GM19455 (cell line): Measurements from ENCODE around the gene MED20.
A peak's percentile ranks its signal among the peaks of the same experiment; 100 is the strongest.

Source experiments
- ATAC-seq: cut with Tn5 transposase; IDR thresholded peaks from one replicate; pipeline ENCODE4 v1.9.1; 2021; ENCODE audit not compliant: unreplicated experiment

The MED20 gene

GRCh38 chr6:41941280-41942066 is 20.5 kb upstream of the MED20 start, which contains the start of gene CCND3:
TSS of gene CCND3 (minus strand) at chr6:41941808. CDS start at chr6:41941649, 159 bp downstream.
- peak; percentile 87 for ATAC-seq

DNA sequence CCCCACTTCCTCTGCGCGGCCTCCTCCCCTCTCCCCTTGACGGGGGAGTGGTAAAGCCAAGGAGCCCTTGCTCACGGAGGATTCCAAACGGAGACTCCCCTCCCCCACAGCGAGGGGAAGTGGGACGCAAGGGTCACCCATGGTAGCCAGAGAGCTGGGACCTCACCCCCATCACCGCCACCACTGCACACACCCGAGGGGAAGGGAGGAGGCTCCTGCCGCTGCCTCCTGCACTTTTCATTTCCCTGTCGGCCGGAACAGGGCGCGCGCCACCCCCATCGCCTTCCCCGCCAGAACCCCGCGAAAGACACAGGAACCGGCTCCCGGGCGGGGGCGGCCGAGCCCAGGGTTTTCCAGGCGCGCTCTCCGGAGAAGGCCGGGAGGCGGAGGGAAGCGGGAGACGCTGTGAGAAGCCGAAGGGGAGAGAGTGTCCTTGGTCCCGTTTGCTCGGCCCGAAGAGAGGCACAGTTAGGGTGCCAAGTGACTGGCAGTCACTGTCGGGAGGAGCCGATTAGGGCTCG is 19.9 kb upstream of the MED20 start:
- peak; percentile 3 for ATAC-seq

DNA sequence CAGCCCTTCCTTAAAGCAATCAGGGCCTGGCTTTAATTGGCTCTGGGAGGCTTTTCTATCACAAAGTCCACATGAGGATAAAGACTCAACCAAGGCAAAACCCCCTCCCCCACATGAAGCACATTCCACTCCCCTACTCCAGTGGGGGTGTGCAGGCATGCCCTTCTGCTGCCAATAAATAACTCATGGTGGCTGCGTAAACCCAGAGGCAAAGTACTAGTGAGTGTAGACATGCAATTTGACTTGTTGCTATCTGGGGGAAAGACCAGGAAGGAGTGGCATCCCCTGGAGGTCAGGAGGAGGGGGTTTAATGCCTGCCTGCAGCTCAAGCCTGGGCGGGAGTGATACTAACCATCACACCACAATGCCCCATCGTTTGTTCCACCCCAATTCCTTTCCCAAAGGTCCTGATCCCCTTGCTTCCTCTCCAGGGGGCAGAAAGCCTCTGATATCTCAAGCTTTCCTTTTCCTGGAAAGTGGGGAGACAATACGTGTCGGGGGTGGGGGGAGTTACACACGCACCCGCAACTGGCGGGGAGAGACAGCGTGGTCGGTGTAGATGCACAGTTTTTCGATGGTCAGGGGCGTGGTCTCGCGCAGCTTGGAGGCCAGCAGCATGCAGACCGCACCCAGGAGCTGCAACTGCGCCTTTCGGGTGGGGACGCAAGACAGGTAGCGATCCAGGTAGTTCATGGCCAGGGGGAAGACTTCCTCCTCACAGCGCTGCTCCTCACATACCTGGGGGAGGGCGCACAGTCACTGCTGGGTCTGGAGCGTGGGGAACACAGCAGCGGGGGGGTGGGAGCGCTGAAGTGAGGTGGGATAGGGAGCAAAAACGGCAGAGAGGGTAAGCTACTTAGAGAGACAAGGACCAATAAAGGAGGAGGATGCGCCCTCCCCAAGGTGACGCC is 19.2 kb upstream of the MED20 start:
- ATAC-seq, result no peak

DNA sequence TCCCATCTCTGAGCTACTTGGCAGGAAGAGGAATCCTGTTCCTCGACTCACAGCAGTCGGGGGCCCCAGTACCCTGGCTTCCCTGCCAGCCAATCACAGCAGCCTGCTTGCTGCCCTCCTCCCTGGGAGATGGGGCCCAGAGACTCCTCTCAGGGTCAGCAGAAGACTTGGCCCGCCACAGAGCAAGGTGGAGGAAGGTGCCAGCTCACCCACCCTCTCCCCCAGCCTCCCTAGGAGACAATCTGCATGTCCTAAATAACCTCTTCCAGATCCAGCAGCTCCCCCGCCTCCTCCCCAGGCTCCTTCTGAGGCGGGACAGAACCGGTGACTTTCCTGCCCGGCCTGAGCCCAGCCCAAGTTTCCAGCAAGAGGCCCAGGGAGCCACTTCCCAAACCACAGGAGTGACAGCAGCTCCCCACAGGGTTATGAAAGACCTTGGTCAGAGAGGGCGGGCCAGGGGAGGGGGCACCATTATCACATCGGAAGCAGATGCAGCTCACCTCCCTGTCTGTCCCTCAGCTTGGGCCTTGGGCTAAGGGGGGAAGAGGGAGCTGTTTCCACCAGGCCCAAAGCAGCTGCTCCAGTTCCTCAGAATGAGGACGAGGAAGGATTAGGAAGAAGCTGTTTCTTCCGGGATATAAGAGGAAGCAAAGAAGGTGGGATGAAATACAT is 18.4 kb upstream of the MED20 start:
- no peak for ATAC-seq

DNA sequence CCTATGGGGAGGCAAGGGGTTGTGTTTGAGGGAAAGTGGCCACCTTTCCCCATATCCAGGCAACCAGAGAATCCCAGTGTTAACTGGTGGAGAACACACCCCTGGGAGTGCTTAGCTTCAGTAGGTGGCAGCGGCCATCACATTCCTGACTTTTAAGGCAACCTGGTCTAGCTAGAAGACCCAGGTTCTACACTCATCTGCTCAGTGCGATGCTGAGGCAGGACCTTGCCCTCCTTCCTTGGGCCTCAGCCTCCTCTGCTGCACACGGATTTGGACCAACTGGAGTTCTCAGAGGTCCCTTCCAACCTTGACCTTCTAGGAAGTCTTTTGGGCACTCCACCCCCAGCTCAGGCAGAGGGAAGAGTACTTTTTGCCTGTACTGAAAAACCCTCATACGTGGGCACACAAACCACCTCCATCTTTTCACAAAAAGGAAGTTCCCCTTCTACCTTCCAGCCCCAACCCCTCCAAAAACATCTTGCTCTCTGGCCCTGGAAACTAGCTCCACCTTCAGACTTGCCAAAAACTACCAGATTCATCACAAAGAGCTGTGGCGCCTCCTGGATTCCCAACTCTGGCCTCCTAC is 17.7 kb upstream of the MED20 start:
- no peak for ATAC-seq

GRCh38 chr6:41937861-41938574 is 17.1 kb upstream of the MED20 start:
- ATAC-seq, result no peak

DNA sequence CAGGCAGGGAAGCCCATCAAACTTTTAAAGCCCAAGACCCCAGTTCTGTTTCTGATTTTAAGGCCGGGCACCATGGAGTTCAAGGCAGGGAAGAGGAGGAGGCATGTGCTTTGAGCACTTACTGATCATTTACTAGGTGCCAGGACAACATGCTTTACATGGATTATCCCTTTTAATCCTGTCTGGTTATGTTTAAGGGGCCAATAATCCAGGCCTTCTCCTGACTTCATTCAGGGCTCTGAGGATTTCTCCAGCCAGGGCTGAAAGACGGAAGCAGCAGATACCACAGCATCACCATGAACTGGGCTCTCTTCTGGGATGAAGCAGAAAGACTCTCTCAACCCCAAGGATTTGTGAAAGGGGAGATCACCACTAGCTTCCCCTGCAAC is 16.5 kb upstream of the MED20 start:
- no peak for ATAC-seq

DNA sequence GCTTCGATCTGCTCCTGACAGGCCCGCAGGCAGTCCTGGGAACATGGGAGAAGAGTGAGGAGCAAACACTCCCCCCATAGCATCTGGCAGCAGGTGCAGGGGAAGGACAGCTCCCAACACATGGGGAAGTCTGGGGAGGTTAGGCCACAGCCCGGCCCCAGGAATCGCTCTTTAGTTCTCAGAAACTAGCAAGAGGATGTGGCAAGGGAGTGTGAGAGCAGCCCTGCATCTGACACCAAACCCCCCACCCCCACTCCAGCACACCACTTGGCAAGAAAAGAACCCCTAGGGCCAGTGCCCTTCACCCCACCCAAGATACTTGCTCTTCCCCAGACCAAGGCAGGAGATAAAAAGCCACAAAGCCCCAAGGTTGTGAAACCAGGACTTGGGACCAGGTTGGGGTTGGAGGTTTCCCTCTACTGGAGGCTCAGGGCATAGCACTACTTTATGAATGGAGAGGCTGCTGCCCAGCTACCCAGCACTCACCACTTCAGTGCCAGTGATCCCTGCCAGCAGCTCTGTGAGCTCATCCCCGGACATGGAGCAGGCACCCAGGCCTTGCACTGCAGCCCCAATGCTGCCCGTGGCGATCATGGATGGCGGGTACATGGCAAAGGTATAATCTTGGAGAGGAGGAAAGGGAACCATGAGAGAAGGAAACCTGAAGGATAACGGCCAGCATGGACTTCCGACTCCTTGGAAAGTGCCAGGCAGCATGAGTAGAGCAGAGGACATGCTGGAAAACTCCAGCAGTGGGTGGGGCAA is 15.3 kb upstream of the MED20 start:
- ATAC-seq, result peak; percentile 47

DNA sequence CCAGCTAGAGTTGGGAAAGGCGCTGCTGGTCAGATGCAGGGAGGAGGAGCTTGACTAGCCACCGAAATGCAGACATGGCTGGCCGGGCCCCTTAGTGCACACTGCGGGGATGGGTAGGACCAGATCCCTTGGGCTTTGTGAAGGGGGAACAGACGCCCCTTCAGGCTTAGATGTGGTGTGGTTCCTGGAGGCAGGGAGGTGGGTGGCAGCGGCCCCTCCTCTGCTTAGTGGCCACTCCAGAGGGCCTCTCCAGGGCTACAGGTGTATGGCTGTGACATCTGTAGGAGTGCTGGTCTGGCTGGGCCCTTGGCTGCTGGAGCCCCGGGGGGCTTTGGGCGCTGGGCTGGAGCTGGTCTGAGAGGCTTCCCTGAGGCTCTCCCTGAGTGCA is 14.7 kb upstream of the MED20 start:
- no peak for ATAC-seq

DNA sequence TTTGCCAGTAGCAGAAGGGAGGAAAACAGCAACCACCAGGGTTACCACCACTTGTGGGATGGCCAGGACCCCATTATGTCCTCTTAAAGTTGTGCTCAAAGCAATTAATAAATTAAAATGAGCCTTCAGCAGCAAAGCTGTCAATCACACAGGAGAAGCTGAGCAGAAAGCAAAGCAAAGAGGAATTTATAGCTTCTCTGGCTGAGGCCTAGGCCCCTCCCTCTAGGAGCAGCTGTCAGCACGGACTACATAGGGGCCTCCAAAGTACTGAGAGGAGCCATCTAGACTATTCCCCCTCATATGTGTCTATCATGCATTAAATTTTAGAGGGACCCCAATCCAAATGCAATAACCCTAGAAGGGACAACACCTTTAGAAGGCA is 14.2 kb upstream of the MED20 start:
- no peak for ATAC-seq

DNA sequence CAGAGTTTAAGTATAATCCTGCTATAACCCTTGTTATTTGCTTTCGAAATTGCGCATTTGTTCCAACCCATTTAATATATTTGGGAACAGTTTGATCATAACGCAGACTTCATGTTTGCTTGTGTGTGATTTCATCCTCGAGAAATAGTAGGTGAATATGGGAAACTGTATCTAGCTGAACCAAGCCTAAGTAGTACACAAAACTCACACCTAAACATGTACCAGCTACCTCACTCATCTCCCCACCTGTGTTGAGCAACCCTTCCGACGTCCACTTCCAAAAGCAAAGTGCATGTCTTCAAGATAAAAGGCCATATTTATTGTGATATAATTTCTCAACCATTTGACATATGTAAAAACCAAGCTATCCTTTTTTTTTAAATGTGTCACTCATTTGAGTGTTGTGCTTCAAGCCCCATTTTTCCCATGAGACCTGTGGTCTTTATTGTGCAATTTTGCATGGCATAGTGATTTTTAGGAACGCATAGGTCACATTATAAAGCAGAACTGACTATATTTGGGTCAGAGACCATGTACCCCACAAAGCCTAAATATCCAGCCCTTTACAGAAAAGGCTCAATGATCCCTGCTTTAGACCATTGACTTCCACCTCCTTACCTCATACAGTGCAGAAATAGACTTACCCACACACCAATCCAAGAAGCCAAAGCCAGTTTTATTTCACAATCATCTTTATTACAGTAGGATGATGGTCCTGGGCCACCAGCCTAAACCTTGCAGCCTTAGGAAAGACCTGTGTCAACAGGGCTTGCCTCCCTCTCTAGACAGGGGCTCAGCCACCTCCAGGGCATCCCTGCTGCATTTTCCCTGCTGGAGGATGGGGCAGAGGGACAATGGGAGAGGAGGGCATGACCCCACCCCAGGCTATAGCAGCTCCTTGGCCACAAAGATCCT is 13.6 kb upstream of the MED20 start:
- ATAC-seq, result no peak

DNA sequence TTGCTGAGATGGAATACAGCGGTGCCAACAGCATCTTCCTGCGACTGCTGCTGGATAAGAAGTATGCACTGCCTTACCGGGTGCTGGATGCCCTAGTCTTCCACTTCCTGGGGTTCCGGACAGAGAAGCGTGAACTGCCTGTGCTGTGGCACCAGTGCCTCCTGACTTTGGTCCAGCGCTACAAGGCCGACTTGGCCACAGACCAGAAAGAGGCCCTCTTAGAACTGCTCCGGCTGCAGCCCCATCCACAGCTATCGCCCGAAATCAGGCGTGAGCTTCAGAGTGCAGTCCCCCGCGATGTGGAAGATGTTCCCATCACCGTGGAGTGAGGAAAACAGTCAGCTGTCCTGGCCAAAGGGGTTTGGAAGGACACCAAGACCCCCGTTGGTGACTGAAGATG is 11.4 kb upstream of the MED20 start:
- no peak for ATAC-seq

DNA sequence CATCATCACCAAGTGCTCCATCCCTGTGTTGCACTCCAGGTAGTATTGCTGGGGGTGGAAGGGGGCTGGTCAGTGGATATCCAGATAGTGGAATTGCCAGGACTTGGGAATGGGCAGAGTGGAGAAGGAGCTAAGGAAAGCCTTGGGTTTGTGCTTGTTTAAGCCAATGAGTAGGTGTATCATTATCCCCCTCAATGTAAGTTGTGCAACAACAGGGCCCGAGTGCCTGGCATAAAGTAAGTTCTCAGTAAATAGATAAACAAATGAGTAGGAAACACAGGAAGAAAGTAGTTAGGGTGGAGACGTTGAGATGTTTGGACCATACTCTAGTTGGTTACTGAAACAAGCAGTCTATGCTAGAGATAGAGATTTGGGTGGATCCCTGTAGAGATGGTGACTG is 10.9 kb upstream of the MED20 start:
- no peak for ATAC-seq

DNA sequence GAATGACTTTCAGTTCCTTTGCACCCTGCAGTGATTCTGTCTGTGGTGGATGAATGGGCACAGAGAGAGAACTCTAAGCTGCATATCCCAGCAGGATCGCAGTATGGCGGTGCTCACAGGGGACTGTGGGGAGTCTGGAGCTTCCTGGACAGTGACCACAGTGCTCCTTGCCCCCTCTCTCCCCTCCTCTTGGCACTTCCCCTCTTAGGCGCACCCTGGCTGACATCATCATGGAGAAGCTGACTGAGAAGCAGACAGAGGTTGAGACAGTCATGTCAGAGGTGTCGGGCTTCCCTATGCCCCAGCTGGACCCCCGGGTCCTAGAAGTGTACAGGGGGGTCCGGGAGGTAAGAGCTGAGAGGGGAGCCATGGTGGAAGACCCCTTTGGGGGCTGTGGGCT is 9.0 kb upstream of the MED20 start:
- ATAC-seq, result no peak

- ATAC-seq, result no peak
Observed at GRCh38 chr6:41927253-41927652, 6.3 kb upstream of the MED20 start.

- no peak for ATAC-seq
Observed at GRCh38 chr6:41922154-41922553, 1.2 kb upstream of the MED20 start.

DNA sequence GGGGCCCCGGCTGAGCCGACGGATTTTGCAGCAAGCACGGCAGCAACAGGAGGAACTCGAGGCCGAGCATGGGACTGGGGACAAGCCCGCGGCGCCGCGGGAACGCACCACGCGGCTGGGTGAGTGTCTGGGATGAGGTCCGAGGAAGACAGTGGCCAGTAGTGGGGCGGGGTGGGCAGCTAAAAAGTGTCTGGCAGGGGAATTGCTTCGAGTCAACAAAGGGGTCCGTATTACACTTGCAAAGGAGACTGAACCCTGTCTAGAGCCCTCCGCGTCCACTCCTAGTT is 716 bp upstream of the MED20 start:
- peak; percentile 3 for ATAC-seq

DNA sequence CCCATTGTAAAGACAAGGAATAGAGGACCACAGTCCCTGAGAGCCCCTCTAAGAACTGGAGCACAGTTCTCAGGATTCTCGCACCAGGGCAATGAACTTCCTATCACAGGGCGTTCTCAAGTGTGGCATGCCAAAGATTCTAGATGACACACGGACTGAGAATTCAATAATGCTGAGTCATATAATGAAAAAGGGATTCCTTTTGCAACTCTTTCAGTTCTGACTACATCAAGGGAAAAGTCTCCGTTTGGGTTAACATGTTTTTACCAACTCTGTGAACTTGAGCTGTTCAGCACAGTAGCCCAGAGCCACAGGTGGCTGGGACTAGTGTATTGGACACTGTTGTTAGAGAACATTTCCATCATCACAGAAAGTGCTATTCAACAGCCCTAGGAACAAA is 3.4 kb downstream of the MED20 start:
- ATAC-seq, result no peak
